ENCODE results near the gene SLC38A9.

SLC38A9 gene

GRCh38 chr5:55667938-55668337 is 44.2 kb downstream of the SLC38A9 start:
- DNase-seq (ENCODE audit: low read depth, low spot score), result no peak
- H3K27ac ChIP-seq, result peak overlapping the region; percentile 36

- no peak overlapping the region for H3K27ac ChIP-seq
- no peak for DNase-seq (ENCODE audit: low read depth, low spot score)
Observed at GRCh38 chr5:55665065-55665464, 47.1 kb downstream of the SLC38A9 start.

GRCh38 chr5:55657443-55657842 is 54.7 kb downstream of the SLC38A9 start:
- no peak overlapping the region for H3K27ac ChIP-seq
- no peak for DNase-seq (ENCODE audit: low read depth, low spot score)

- no peak overlapping the region for H3K27ac ChIP-seq
- no peak for DNase-seq (ENCODE audit: low read depth, low spot score)
Observed at GRCh38 chr5:55650386-55650785, 61.7 kb downstream of the SLC38A9 start.

- DNase-seq (ENCODE audit: low read depth, low spot score), result no peak
- no peak overlapping the region for H3K27ac ChIP-seq
Observed at GRCh38 chr5:55649963-55650362, 62.2 kb downstream of the SLC38A9 start.

GRCh38 chr5:55645304-55645703 is 66.8 kb downstream of the SLC38A9 start:
- no peak overlapping the region for H3K27ac ChIP-seq

GRCh38 chr5:55638455-55638854 is 73.7 kb downstream of the SLC38A9 start:
- DNase-seq (ENCODE audit: low read depth, low spot score), result no peak
- H3K27ac ChIP-seq, result no peak overlapping the region

More at GRCh38 chr5:55645304-55645703, 66.8 kb downstream of the SLC38A9 start:
- DNase-seq (ENCODE audit: low read depth, low spot score), result no peak

- DNase-seq (ENCODE audit: low read depth, low spot score), result no peak
- no peak overlapping the region for H3K27ac ChIP-seq
Observed at GRCh38 chr5:55638051-55638450, 74.1 kb downstream of the SLC38A9 start.

- no peak for DNase-seq (ENCODE audit: low read depth, low spot score)
- H3K27ac ChIP-seq, result no peak overlapping the region
Observed at GRCh38 chr5:55636683-55637082, 75.4 kb downstream of the SLC38A9 start.

GRCh38 chr5:55636177-55636576 is 75.9 kb downstream of the SLC38A9 start:
- DNase-seq (ENCODE audit: low read depth, low spot score), result no peak
- no peak overlapping the region for H3K27ac ChIP-seq

- no peak overlapping the region for H3K27ac ChIP-seq
- DNase-seq (ENCODE audit: low read depth, low spot score), result no peak
Observed at GRCh38 chr5:55634866-55635265, 77.3 kb downstream of the SLC38A9 start.

- DNase-seq (ENCODE audit: low read depth, low spot score), result no peak
- peak overlapping the region; percentile 29 for H3K27ac ChIP-seq
Observed at GRCh38 chr5:55634209-55634805, 77.8 kb downstream of the SLC38A9 start.

- DNase-seq (ENCODE audit: low read depth, low spot score), result no peak
- peak overlapping the region; percentile 29 for H3K27ac ChIP-seq
Observed at GRCh38 chr5:55633574-55634208, 78.4 kb downstream of the SLC38A9 start.

GRCh38 chr5:55629815-55630214 is 82.3 kb downstream of the SLC38A9 start:
- no peak for DNase-seq (ENCODE audit: low read depth, low spot score)

GRCh38 chr5:55626790-55627189 is 85.3 kb downstream of the SLC38A9 start:
- no peak for DNase-seq (ENCODE audit: low read depth, low spot score)

More at GRCh38 chr5:55629815-55630214, 82.3 kb downstream of the SLC38A9 start:
- no peak overlapping the region for H3K27ac ChIP-seq

GRCh38 chr5:55625913-55626312 is 86.2 kb downstream of the SLC38A9 start:
- H3K27ac ChIP-seq, result no peak overlapping the region
- DNase-seq (ENCODE audit: low read depth, low spot score), result no peak

More at GRCh38 chr5:55626790-55627189, 85.3 kb downstream of the SLC38A9 start:
- H3K27ac ChIP-seq, result no peak overlapping the region

GRCh38 chr5:55625589-55625909 is 86.6 kb downstream of the SLC38A9 start:
- no peak for DNase-seq (ENCODE audit: low read depth, low spot score)
- H3K27ac ChIP-seq, result no peak overlapping the region

GRCh38 chr5:55624841-55625588 is 87.1 kb downstream of the SLC38A9 start:
- H3K27ac ChIP-seq, result no peak overlapping the region
- no peak for DNase-seq (ENCODE audit: low read depth, low spot score)

GRCh38 chr5:55623789-55624188 is 88.3 kb downstream of the SLC38A9 start:
- no peak for DNase-seq (ENCODE audit: low read depth, low spot score)

GRCh38 chr5:55622460-55622859 is 89.7 kb downstream of the SLC38A9 start:
- no peak overlapping the region for H3K27ac ChIP-seq
- no peak for DNase-seq (ENCODE audit: low read depth, low spot score)

More at GRCh38 chr5:55623789-55624188, 88.3 kb downstream of the SLC38A9 start:
- H3K27ac ChIP-seq, result no peak overlapping the region

- no peak for DNase-seq (ENCODE audit: low read depth, low spot score)
- no peak overlapping the region for H3K27ac ChIP-seq
Observed at GRCh38 chr5:55621229-55621628, 90.9 kb downstream of the SLC38A9 start.
